Colonic mucosa (tissue), 4 donors: Measurements from ENCODE around the gene ARL4D. TPM values are rescaled to one million over a fixed set of nuclear protein-coding genes. Genes with fewer than 3 reads are reported as not detected.

ENCODE experiments used
- DNase-seq: peaks from one replicate; pipeline ENCODE4 v3.0.0-alpha.2; 2020
- H3K27ac ChIP-seq: fragments of 200-600 bp; one replicate; pipeline ENCODE4 v1.8.0; 2021
- H3K27me3 ChIP-seq: fragments of 200-600 bp; one replicate; pipeline ENCODE4 v1.8.0; 2021
- H3K36me3 ChIP-seq: fragments of 200-600 bp; one replicate; pipeline ENCODE4 v1.8.0; 2021
- H3K4me1 ChIP-seq: fragments of 200-600 bp; one replicate; pipeline ENCODE4 v1.8.0; 2021; ENCODE audit warnings: mild to moderate bottlenecking
- H3K4me3 ChIP-seq: fragments of 200-600 bp; one replicate; pipeline ENCODE4 v1.8.0; 2021
- H3K9ac ChIP-seq, 2 donors: one replicate each; pipeline ENCODE4 v1.7.0; 2013; ENCODE audit warnings: control low read depth in 2 of 2, low read depth in 2 of 2, low read length in 2 of 2
- H3K9me3 ChIP-seq: fragments of 200-600 bp; one replicate; pipeline ENCODE4 v1.8.0; 2021
- intact Hi-C: fragments of 100-400 bp; cut with DNase I; formaldehyde crosslinking; loops from one replicate; pipeline ENCODE4 v1.14.1; 2022
- total RNA-seq, 2 donors: library from RNA; stranded (reverse); fragmentation: NEBNext Ultra II Directional in 1 of 2; extraction: Animal tissue kit (Norgen Biotek cat#: 25700) in 1 of 2; gene quantifications; one replicate each; pipeline ENCODE4 v1.2.1, GENCODE V29; 2021
- TF ChIP-seq, protein P1 (sequence below): fragments of 200-600 bp; IDR thresholded peaks from one replicate; pipeline ENCODE4 v1.8.0; 2022; ENCODE audit warnings: antibody characterized with exemption, mild to moderate bottlenecking
- donor health status: healthy.
- donor health status: DM: no; HTN: no; CAD: no.
- donor health status: DM: no; HTN: no; CAD: no.

The ARL4D gene
- total RNA-seq, 2 donors from 2014 or later: 2.0 to 5.7 TPM

DNA sequence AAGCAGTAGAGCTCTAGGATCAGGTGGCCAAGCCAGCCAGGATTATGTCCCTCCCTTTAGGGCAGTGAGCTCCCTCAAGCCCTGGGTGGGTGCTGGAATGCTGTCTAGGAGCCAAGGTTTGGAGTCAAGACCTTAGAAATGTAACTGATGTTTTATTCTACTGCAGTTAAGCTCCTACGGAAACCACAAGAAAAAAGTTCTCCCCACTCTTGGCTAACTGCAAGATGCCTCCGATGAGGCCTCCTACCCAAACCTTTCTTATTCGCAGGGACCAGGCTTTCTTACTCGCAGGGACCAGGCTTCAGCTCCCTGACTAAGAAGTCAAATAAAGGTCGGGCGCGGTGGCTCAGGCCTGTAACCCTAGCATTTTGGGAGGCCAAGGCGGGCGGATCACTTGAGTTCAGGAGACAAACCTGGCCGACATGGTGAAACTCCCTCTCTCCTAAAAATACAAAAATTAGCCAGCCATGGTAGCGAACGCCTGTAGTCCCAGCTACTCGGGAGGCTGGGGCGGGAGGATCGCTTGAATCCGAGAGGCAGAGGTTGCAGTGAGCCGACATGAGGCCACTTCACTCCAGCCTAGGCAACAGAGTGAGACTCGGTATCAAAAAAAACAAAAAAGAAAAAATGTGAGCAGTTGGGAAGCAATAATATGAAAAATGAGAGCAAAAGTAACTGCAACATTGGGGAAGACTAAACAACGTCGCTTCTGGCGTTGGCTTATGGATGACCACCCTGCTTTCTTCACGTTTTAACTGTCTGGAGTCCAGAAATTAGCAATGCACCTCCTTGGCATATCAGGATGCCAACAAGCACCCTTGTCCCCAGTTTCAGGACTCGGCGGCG, 31.7 kb upstream of the ARL4D start:
- DNase-seq: no peak
- intact Hi-C loops: no loop called here
- H3K36me3 ChIP-seq: no peaks in the 10 kb centered on the region
- H3K27ac ChIP-seq: peak overlapping the region; percentile 99
- peak overlapping the region in 1 of 2 donors; percentile 92 for H3K9ac ChIP-seq
- TF ChIP-seq, protein P1, sequence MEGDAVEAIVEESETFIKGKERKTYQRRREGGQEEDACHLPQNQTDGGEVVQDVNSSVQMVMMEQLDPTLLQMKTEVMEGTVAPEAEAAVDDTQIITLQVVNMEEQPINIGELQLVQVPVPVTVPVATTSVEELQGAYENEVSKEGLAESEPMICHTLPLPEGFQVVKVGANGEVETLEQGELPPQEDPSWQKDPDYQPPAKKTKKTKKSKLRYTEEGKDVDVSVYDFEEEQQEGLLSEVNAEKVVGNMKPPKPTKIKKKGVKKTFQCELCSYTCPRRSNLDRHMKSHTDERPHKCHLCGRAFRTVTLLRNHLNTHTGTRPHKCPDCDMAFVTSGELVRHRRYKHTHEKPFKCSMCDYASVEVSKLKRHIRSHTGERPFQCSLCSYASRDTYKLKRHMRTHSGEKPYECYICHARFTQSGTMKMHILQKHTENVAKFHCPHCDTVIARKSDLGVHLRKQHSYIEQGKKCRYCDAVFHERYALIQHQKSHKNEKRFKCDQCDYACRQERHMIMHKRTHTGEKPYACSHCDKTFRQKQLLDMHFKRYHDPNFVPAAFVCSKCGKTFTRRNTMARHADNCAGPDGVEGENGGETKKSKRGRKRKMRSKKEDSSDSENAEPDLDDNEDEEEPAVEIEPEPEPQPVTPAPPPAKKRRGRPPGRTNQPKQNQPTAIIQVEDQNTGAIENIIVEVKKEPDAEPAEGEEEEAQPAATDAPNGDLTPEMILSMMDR: no peak
- no peak overlapping the region for H3K4me3 ChIP-seq
- H3K9me3 ChIP-seq: no peaks in the 10 kb centered on the region
- H3K4me1 ChIP-seq: no peaks in the 10 kb centered on the region
- no peaks in the 10 kb centered on the region for H3K27me3 ChIP-seq

DNA sequence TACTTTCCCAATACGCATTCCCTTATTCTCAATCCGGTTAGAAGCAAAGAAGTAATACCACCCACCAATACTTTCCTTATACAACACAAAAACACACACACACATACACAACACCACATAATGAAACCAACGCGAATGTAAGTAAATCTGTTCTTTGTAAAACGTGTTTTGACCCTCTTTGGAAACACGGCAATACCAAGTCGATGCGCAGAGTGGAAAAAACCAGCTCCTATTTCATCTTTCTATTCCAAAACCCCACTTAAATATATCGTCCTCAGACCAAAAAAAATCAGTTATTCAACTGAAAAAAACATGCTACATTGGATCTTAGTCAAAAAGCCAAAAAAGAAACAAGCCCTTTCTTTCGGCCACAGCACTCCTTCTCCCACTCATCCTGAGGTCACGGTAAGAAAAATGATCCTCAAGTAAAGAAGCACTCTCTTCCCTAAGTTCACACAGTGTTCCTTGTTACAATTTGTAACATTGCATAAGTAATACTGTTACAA, 31.0 kb upstream of the ARL4D start:
- intact Hi-C loops: loop anchor here (2.0 kb wide), 1 partner anchor 21 kb away; no protein-coding TSS in a partner anchor
- Histone ChIP-seq H3K4me1 (no peaks in the 10 kb centered on the region), H3K27ac (peak overlapping the region; percentile 99), H3K9me3 (no peaks in the 10 kb centered on the region), H3K9ac (peak overlapping the region; percentile 38 to 92), H3K4me3 (peak overlapping the region; percentile 51), H3K27me3 (no peaks in the 10 kb centered on the region), H3K36me3 (no peaks in the 10 kb centered on the region)
- TF ChIP-seq, protein P1: no peak
- no peak for DNase-seq

DNA sequence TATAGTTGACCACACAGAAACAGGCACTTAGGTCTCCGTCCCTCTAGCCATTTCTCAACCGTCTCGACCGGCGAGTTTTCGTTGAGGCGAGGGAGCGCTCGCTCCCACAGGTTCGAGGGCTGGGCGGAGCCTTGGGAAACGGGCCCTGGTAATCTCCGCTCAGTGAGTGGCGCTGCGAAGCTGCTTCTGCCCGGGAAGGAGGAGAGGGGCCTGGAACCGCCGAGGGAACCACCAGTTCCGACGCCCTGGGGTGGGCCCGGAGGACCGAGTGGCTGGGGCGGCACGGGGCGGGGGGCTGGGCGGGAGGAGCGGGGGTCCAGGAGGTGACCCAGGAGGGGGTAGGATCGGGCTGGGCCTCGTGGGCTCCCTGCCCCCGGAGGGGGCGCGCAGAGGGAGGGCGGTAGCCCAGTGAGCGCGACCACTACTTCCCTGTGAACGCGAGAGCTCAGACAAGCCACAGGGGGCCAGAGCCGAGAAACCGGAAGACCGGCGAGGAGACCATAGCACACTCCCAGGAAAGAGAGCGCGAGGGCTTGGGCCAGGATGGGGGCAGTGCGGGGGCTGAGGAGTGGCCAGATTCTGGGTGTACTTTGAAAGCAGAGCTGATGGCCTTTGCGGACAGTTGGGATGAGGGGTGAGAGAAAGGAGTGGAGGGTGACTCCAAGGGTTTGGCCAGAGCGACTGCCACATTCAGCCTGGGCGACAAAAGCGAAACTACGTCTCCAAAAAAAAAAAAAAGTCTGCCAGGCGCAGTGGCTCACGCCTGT, 29.9 kb upstream of the ARL4D start:
- Histone ChIP-seq H3K27me3 (no peaks in the 10 kb centered on the region), H3K4me1 (no peaks in the 10 kb centered on the region), H3K27ac (peak overlapping the region; percentile 99), H3K36me3 (no peaks in the 10 kb centered on the region), H3K4me3 (peak overlapping the region; percentile 51), H3K9me3 (no peaks in the 10 kb centered on the region), H3K9ac (peak overlapping the region; percentile 85 to 92)
- TF ChIP-seq, protein P1: no peak
- intact Hi-C loops: loop anchor here (2.0 kb wide), 1 partner anchor 20 kb away; no protein-coding TSS in a partner anchor
- peak; percentile 84 for DNase-seq

DNA sequence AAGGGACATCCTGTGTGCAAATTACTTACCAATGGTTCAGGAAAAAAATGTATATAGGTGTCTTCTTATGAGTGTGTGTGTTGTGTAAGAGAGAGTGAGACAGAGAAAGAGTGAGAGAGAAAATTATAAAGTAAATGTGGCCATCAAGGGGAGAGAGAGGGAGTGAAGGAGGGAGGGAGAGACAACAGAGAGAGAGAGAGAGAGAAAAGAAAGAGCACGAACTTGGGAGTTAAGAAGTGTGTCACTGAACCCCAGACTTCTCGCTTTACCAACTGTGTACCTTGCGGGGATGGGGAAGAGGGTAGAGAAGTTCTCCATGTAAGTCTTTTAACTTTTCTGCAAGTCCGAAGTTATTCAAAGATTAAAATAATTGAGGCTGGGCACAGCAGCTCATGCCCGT, 28.8 kb upstream of the ARL4D start:
- Histone ChIP-seq H3K27ac (peak overlapping the region; percentile 99), H3K4me1 (no peaks in the 10 kb centered on the region), H3K4me3 (no peak overlapping the region), H3K9ac (peak overlapping the region; percentile 28 to 92), H3K9me3 (no peaks in the 10 kb centered on the region), H3K27me3 (no peaks in the 10 kb centered on the region), H3K36me3 (no peaks in the 10 kb centered on the region)
- TF ChIP-seq, protein P1: no peak
- no peak for DNase-seq
- intact Hi-C loops: loop anchor here (2.0 kb wide), 1 partner anchor 19 kb away; no protein-coding TSS in a partner anchor

DNA sequence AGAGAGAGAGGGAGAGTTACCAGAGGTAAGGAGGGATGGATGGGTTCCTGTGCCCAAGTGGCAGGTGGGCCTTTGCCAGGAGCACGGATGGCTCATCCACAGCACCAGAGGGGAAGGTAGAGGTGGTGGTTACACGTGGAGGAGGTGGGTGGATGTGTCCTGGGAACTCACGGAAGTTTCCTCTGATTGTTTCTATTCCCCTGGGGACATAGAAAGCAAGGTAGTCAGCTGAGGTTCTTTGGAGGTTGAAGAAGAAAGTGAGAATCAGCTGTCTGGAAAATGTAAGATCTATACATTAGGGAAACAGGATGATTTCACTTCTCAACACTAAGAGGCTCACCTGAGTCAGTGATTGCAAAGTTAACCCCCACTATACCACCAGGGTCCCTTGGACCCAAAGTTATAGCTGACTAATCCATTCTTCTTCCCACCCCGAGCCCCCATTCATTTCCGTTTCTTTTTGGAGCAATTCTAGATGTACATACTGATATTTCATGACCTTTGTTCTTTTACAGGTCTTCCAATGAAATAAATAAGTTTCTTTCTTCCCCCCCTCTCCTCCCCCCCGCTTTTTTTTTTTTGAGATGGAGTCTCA, 27.5 kb upstream of the ARL4D start:
- Histone ChIP-seq H3K4me3 (no peak overlapping the region), H3K9me3 (no peaks in the 10 kb centered on the region), H3K4me1 (no peaks in the 10 kb centered on the region), H3K36me3 (no peaks in the 10 kb centered on the region), H3K27ac (no peak overlapping the region), H3K27me3 (no peaks in the 10 kb centered on the region), H3K9ac (no peak overlapping the region)
- intact Hi-C loops: no loop called here
- no peak for DNase-seq
- TF ChIP-seq, protein P1: no peak
